Astrocyte (in vitro differentiated cells and primary cell): ENCODE data around the gene EXOC6. TPM values are rescaled to one million over a fixed set of nuclear protein-coding genes. Genes with fewer than 3 reads are reported as not detected.

Source experiments
- DNase-seq: peaks from one replicate; pipeline ENCODE4 v3.0.0-alpha.2; 2010; ENCODE audit warnings: low read depth
- FAIRE-seq: peaks from 2 replicates; lab custom pipeline; 2011; peaks lifted over from hg19 to GRCh38; lab: Jason Lieb, UNC
- H2AFZ ChIP-seq: 2 replicates; pipeline ENCODE4 v1.6.0; 2012; ENCODE audit warnings: low read depth, low read length, inconsistent platforms
- H3K27ac ChIP-seq: 2 replicates; pipeline ENCODE4 v1.5.1; 2011; ENCODE audit warnings: low read depth, low read length, inconsistent platforms
- H3K27me3 ChIP-seq: 2 replicates; pipeline ENCODE4 v1.6.0; 2011; ENCODE audit warnings: low read length, inconsistent platforms; ENCODE audit not compliant: insufficient read depth
- H3K36me3 ChIP-seq: 2 replicates; pipeline ENCODE4 v1.5.1; 2011; ENCODE audit warnings: low read length, inconsistent platforms; ENCODE audit not compliant: insufficient read depth
- H3K4me1 ChIP-seq: 2 replicates; pipeline ENCODE4 v1.5.1; 2011; ENCODE audit warnings: low read length, inconsistent platforms; ENCODE audit not compliant: insufficient read depth
- H3K4me2 ChIP-seq: 2 replicates; pipeline ENCODE4 v1.6.0; 2012; ENCODE audit warnings: low read length, inconsistent platforms
- H3K4me3 ChIP-seq: 2 replicates; pipeline ENCODE4 v1.5.1; 2011; ENCODE audit warnings: low read depth, mild to moderate bottlenecking, low read length, inconsistent platforms; ENCODE audit not compliant: insufficient read depth
- H3K79me2 ChIP-seq: 2 replicates; pipeline ENCODE4 v1.6.0; 2012; ENCODE audit warnings: mild to moderate bottlenecking, low read length, inconsistent platforms; ENCODE audit not compliant: insufficient read depth
- H3K9ac ChIP-seq: 2 replicates; pipeline ENCODE4 v1.6.0; 2012; ENCODE audit warnings: mild to moderate bottlenecking, low read length, inconsistent platforms
- H3K9me3 ChIP-seq: 2 replicates; pipeline ENCODE4 v1.5.1; 2012; ENCODE audit warnings: low read depth, mild to moderate bottlenecking, low read length, inconsistent platforms; ENCODE audit not compliant: insufficient read depth
- H4K20me1 ChIP-seq: 2 replicates; pipeline ENCODE4 v1.6.0; 2012; ENCODE audit warnings: low read length, inconsistent platforms; ENCODE audit not compliant: insufficient read depth
- H3K27ac Mint-ChIP-seq: one replicate; pipeline ENCODE4 v1.8.0; 2021; ENCODE audit warnings: mild to moderate bottlenecking, mixed read lengths; ENCODE audit not compliant: unreplicated experiment
- H3K27me3 Mint-ChIP-seq: one replicate; pipeline ENCODE4 v1.8.0; 2021; ENCODE audit warnings: low read depth, mixed read lengths; ENCODE audit not compliant: unreplicated experiment
- H3K36me3 Mint-ChIP-seq: one replicate; pipeline ENCODE4 v1.8.0; 2021; ENCODE audit warnings: low read depth, mixed read lengths; ENCODE audit not compliant: unreplicated experiment
- H3K4me1 Mint-ChIP-seq: one replicate; pipeline ENCODE4 v1.8.0; 2021; ENCODE audit warnings: low read depth, mixed read lengths; ENCODE audit not compliant: unreplicated experiment
- H3K4me3 Mint-ChIP-seq: one replicate; pipeline ENCODE4 v1.8.0; 2021; ENCODE audit warnings: mild to moderate bottlenecking, moderate library complexity, mixed read lengths; ENCODE audit not compliant: unreplicated experiment
- H3K9me3 Mint-ChIP-seq: one replicate; pipeline ENCODE4 v1.8.0; 2021; ENCODE audit warnings: mild to moderate bottlenecking, mixed read lengths; ENCODE audit not compliant: unreplicated experiment
- EZH2 ChIP-seq: IDR thresholded peaks from 2 replicates; pipeline ENCODE4 v1.6.1; 2012; ENCODE audit warnings: mild to moderate bottlenecking, low read length, inconsistent platforms; ENCODE audit not compliant: insufficient read depth
- total RNA-seq: library from RNA; stranded (reverse); gene quantifications from 2 replicates; pipeline ENCODE4 v1.2.1, GENCODE V29; 2021
- TF ChIP-seq, protein P1 (sequence below): IDR thresholded peaks from 2 replicates; pipeline ENCODE4 v1.5.1; 2011; ENCODE audit warnings: low read depth, mild to moderate bottlenecking, inconsistent platforms, low read length, moderate library complexity; ENCODE audit not compliant: insufficient read depth

The EXOC6 gene
- total RNA-seq, 1 donor from 2014 or later, result 4.9 TPM

DNA sequence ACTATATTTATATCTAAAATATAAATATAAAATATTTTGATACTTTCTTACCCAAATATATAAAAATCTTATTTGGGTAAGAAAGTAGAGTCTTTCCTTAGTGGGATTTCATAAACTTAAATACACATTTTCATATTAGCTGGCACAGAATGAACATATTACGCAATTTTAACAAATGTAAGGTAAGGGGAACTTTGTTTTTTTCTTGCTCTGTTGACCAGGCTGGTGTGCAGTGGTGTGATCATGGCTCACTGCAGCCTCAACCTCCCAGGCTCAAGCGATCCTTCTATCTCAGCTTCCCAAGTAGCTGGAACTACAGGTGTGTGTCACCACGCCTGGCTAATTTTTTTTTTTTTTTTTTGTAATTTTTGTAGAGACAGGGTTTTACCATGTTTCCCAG, 243.6 kb downstream of the EXOC6 start:
- Histone ChIP-seq H3K4me3 (no peak overlapping the region), H3K27me3 (peaks cover 6% of the 10 kb centered on the region), H3K4me2 (no peak overlapping the region), H2AFZ (no peak overlapping the region), H3K36me3 (no peaks in the 10 kb centered on the region), H4K20me1 (no peaks in the 10 kb centered on the region), H3K9me3 (no peaks in the 10 kb centered on the region), H3K9ac (no peak overlapping the region), H3K4me1 (no peaks in the 10 kb centered on the region), H3K27ac (no peak overlapping the region), H3K79me2 (no peaks in the 10 kb centered on the region)
- TF ChIP-seq, protein P1, sequence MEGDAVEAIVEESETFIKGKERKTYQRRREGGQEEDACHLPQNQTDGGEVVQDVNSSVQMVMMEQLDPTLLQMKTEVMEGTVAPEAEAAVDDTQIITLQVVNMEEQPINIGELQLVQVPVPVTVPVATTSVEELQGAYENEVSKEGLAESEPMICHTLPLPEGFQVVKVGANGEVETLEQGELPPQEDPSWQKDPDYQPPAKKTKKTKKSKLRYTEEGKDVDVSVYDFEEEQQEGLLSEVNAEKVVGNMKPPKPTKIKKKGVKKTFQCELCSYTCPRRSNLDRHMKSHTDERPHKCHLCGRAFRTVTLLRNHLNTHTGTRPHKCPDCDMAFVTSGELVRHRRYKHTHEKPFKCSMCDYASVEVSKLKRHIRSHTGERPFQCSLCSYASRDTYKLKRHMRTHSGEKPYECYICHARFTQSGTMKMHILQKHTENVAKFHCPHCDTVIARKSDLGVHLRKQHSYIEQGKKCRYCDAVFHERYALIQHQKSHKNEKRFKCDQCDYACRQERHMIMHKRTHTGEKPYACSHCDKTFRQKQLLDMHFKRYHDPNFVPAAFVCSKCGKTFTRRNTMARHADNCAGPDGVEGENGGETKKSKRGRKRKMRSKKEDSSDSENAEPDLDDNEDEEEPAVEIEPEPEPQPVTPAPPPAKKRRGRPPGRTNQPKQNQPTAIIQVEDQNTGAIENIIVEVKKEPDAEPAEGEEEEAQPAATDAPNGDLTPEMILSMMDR, result no peak
- TF ChIP-seq EZH2, result no peak
- no peak overlapping the region for H3K27ac Mint-ChIP-seq
- no peaks in the 10 kb centered on the region for H3K36me3 Mint-ChIP-seq
- peaks cover 5% of the 10 kb centered on the region for H3K9me3 Mint-ChIP-seq
- H3K4me1 Mint-ChIP-seq, result no peaks in the 10 kb centered on the region
- FAIRE-seq, result no peak
- H3K4me3 Mint-ChIP-seq, result no peak overlapping the region
- H3K27me3 Mint-ChIP-seq, result peaks cover 23% of the 10 kb centered on the region
- no peak for DNase-seq

DNA sequence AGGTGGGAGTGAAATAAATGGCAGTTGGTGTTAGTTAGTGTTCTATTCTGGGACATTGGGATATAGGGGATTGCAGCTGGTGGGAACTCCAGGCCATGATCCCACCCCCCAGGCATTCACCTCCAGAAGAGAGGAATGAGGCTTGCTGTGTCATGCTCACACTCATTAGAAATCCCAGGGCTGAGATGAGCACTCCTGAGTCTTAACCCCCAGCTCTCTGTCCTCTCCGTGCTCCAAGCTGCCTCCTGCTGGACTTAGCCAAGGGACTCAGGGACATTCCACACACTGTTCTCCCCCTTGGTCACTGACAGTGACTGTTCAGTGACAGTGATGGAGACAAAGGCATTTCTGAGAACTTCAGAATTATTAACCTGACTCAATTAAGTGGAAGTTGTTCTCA, 246.9 kb downstream of the EXOC6 start:
- Mint-ChIP-seq H3K9me3 (no peaks in the 10 kb centered on the region), H3K36me3 (no peaks in the 10 kb centered on the region), H3K27me3 (peaks cover 12% of the 10 kb centered on the region), H3K4me3 (no peak overlapping the region), H3K4me1 (no peaks in the 10 kb centered on the region), H3K27ac (no peak overlapping the region)
- H4K20me1 ChIP-seq, result no peaks in the 10 kb centered on the region
- TF ChIP-seq EZH2, result no peak
- TF ChIP-seq, protein P1, result no peak
- no peak overlapping the region for H3K9ac ChIP-seq
- H3K79me2 ChIP-seq, result no peaks in the 10 kb centered on the region
- no peaks in the 10 kb centered on the region for H3K4me1 ChIP-seq
- no peaks in the 10 kb centered on the region for H3K9me3 ChIP-seq
- H2AFZ ChIP-seq, result no peak overlapping the region
- peaks cover 3% of the 10 kb centered on the region for H3K27me3 ChIP-seq
- H3K27ac ChIP-seq, result no peak overlapping the region
- no peak overlapping the region for H3K4me2 ChIP-seq
- FAIRE-seq (no peak), DNase-seq (no peak)
- no peaks in the 10 kb centered on the region for H3K36me3 ChIP-seq
- no peak overlapping the region for H3K4me3 ChIP-seq

DNA sequence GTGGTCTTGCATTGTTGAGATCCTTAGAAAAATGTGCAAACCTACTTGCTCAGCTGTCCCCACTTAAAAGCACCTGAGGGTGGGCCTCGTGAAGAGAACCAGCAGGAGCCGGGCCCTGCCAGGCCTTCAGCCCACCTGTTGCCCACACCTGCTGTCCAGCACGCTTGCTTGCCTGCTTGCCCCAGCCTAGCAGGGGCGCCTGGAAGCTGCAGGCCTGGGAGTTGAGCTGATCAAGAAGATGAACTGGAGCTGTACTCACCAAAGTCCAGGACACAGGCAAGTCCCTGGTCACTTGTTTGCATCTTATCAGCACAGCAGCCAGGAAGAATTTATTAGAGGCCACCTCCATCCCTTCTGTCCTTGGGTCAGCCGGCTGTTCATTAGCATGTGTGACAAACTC, 248.6 kb downstream of the EXOC6 start:
- H3K4me3 ChIP-seq, result no peak overlapping the region
- H3K4me1 ChIP-seq, result no peaks in the 10 kb centered on the region
- no peak overlapping the region for H3K4me2 ChIP-seq
- no peak overlapping the region for H2AFZ ChIP-seq
- DNase-seq, result no peak
- no peaks in the 10 kb centered on the region for H3K9me3 ChIP-seq
- no peak overlapping the region for H3K4me3 Mint-ChIP-seq
- no peak overlapping the region for H3K27ac Mint-ChIP-seq
- FAIRE-seq, result no peak
- H3K27me3 Mint-ChIP-seq, result peaks cover 12% of the 10 kb centered on the region
- H3K4me1 Mint-ChIP-seq, result no peaks in the 10 kb centered on the region
- no peaks in the 10 kb centered on the region for H3K36me3 Mint-ChIP-seq
- no peak overlapping the region for H3K27ac ChIP-seq
- H4K20me1 ChIP-seq, result no peaks in the 10 kb centered on the region
- H3K79me2 ChIP-seq, result no peaks in the 10 kb centered on the region
- H3K27me3 ChIP-seq, result peaks cover 3% of the 10 kb centered on the region
- H3K9me3 Mint-ChIP-seq, result no peaks in the 10 kb centered on the region
- no peak overlapping the region for H3K9ac ChIP-seq
- TF ChIP-seq, protein P1, result no peak
- no peak for TF ChIP-seq EZH2
- H3K36me3 ChIP-seq, result no peaks in the 10 kb centered on the region
